Breast epithelium (tissue), 4 donors: Measurements from ENCODE around the gene ANKRD10. TPM values are rescaled to one million over a fixed set of nuclear protein-coding genes. Genes with fewer than 3 reads are reported as not detected.

ENCODE experiments used
- DNase-seq, 2 donors: peaks; one replicate each; pipeline ENCODE4 v3.0.0-alpha.2; 2019; ENCODE audit warnings: low spot score in 2 of 2
- H3K27ac ChIP-seq, 2 donors: fragments of 200-600 bp; sonication (generic) in 1 of 2; one replicate each; pipeline ENCODE4 v1.5.1; 2016 to 2019; ENCODE audit warnings: mild to moderate bottlenecking in 1 of 2
- H3K27me3 ChIP-seq, 2 donors: fragments of 200-600 bp; sonication (generic) in 1 of 2; one replicate each; pipeline versions ENCODE4 v1.5.1 to v1.6.0; 2017 to 2019; ENCODE audit warnings: control low read depth in 1 of 2, mild to moderate bottlenecking in 1 of 2
- H3K36me3 ChIP-seq: fragments of 200-600 bp; one replicate; pipeline ENCODE4 v1.5.1; 2019
- H3K4me1 ChIP-seq, 2 donors: fragments of 200-600 bp; sonication (generic); one replicate each; pipeline ENCODE4 v1.5.1; 2016 to 2019; ENCODE audit warnings: control low read depth in 1 of 2
- H3K4me3 ChIP-seq, 3 donors: fragments of 200-600 bp; sonication (generic); 1 replicate in 2 of 3; 2 replicates in 1 of 3; pipeline ENCODE4 v1.5.1; 2016 to 2019; ENCODE audit warnings: mild to moderate bottlenecking in 3 of 3, moderate library complexity in 2 of 3
- H3K9me3 ChIP-seq, 2 donors: fragments of 200-600 bp; sonication (generic) in 1 of 2; one replicate each; pipeline ENCODE4 v1.5.1; 2016 to 2019; ENCODE audit warnings: control low read depth in 1 of 2
- CTCF ChIP-seq, 3 donors: fragments of 450-650 bp; IDR thresholded peaks; one replicate each; pipeline ENCODE4 v1.5.1; 2016 to 2017; ENCODE audit warnings: antibody characterized with exemption in 3 of 3, mild to moderate bottlenecking in 3 of 3, moderate library complexity in 3 of 3
- POLR2A ChIP-seq: fragments of 450-650 bp; IDR thresholded peaks from one replicate; pipeline ENCODE4 v1.6.1; 2016; ENCODE audit warnings: antibody characterized with exemption, mild to moderate bottlenecking, moderate library complexity
- POLR2AphosphoS5 ChIP-seq, 3 donors: sonication (generic); formaldehyde crosslinking; IDR thresholded peaks; one replicate each; pipeline ENCODE4 v1.6.1; 2017; ENCODE audit warnings: antibody characterized with exemption in 3 of 3
- intact Hi-C: fragments of 100-400 bp; cut with DNase I; formaldehyde crosslinking; loops from one replicate; pipeline ENCODE4 v1.15.1; 2023; ENCODE audit warnings: low total_unique reads
- total RNA-seq, 3 donors: library from RNA; depleted of rRNA; stranded (reverse); fragments of >200 nt; gene quantifications; one replicate each; pipeline ENCODE4 v1.1.0, GENCODE V29; 2016

ANKRD10 gene
- 100 to 1,000 TPM; 133 to 206 (median 193) TPM for total RNA-seq

GRCh38 chr13:110915057-110915873 is at the start of gene ANKRD10:
Gene ANKRD10, minus strand, starts transcription at chr13:110915069. Its CDS starts 135 bp downstream, at chr13:110914934.
- Histone ChIP-seq H3K9me3 (no peaks in the 10 kb centered on the region), H3K36me3 (no peaks in the 10 kb centered on the region), H3K4me3 (peak within 1 kb of the TSS; percentile 92 to 99 (median 96)), H3K27me3 (no peaks in the 10 kb centered on the region), H3K4me1 (peaks cover 5 to 13% of the 10 kb centered on the region in 2 donors), H3K27ac (peak within 1 kb of the TSS; percentile 96 to 98)
- DNase-seq, result peak; percentile 98 to 99
- intact Hi-C loops, result no loop called here
- TF ChIP-seq POLR2AphosphoS5 (IDR thresholded peaks at IDR 0.05) (peak in 1 of 3 donors; percentile 16), CTCF (IDR thresholded peaks at IDR 0.05) (peak; percentile 52 to 80 (median 79)), POLR2A (peak; percentile 56)

- intact Hi-C loops, result no loop called here
- no peak for DNase-seq
- Histone ChIP-seq H3K27me3 (no peaks in the 10 kb centered on the region), H3K4me3 (no peak overlapping the region), H3K9me3 (peaks cover 13 to 41% of the 10 kb centered on the region in 2 donors), H3K27ac (no peak overlapping the region), H3K36me3 (no peaks in the 10 kb centered on the region), H3K4me1 (no peaks in the 10 kb centered on the region)
- no peak for TF ChIP-seq POLR2AphosphoS5 (IDR thresholded peaks at IDR 0.05)
- no peak for TF ChIP-seq CTCF (IDR thresholded peaks at IDR 0.05)
- no peak for TF ChIP-seq POLR2A
Measured at GRCh38 chr13:110964229-110965037, 49.6 kb upstream of the ANKRD10 start.

- Histone ChIP-seq H3K4me3 (no peak overlapping the region), H3K4me1 (no peaks in the 10 kb centered on the region), H3K27ac (no peak overlapping the region), H3K9me3 (peaks cover 13 to 41% of the 10 kb centered on the region in 2 donors), H3K36me3 (no peaks in the 10 kb centered on the region), H3K27me3 (no peaks in the 10 kb centered on the region)
- no peak for TF ChIP-seq POLR2AphosphoS5 (IDR thresholded peaks at IDR 0.05)
- TF ChIP-seq CTCF (IDR thresholded peaks at IDR 0.05), result no peak
- intact Hi-C loops, result no loop called here
- DNase-seq, result no peak
Measured at GRCh38 chr13:110963554-110963970, 48.7 kb upstream of the ANKRD10 start.

- Histone ChIP-seq H3K27me3 (no peaks in the 10 kb centered on the region), H3K36me3 (no peaks in the 10 kb centered on the region), H3K4me3 (no peak overlapping the region), H3K27ac (no peak overlapping the region), H3K4me1 (no peaks in the 10 kb centered on the region), H3K9me3 (peaks cover 13 to 40% of the 10 kb centered on the region in 2 donors)
- intact Hi-C loops, result no loop called here
- DNase-seq, result no peak
- TF ChIP-seq CTCF (IDR thresholded peaks at IDR 0.05) (no peak), POLR2AphosphoS5 (IDR thresholded peaks at IDR 0.05) (no peak), POLR2A (no peak)
Measured at GRCh38 chr13:110961959-110962358, 47.1 kb upstream of the ANKRD10 start.

- no peaks in the 10 kb centered on the region for H3K27me3 ChIP-seq
- no peak overlapping the region for H3K27ac ChIP-seq
- H3K4me1 ChIP-seq, result no peaks in the 10 kb centered on the region
- intact Hi-C loops, result no loop called here
- peaks cover 4 to 23% of the 10 kb centered on the region in 2 donors for H3K9me3 ChIP-seq
- no peak for TF ChIP-seq POLR2AphosphoS5 (IDR thresholded peaks at IDR 0.05)
- TF ChIP-seq CTCF (IDR thresholded peaks at IDR 0.05), result no peak
- TF ChIP-seq POLR2A, result no peak
- DNase-seq, result no peak
- H3K36me3 ChIP-seq, result no peaks in the 10 kb centered on the region
- H3K4me3 ChIP-seq, result no peak overlapping the region
Measured at GRCh38 chr13:110960204-110960603, 45.3 kb upstream of the ANKRD10 start.
